RPMI8226 (cell line): ENCODE measurements around the gene UBE2U.

Source experiments
- DNase-seq: peaks from one replicate; pipeline ENCODE4 v3.0.0-alpha.2; 2015

Gene UBE2U

GRCh38 chr1:64203420-64203819 is at the start of gene UBE2U:
Gene UBE2U (plus strand): TSS chr1:64203623. CDS start chr1:64204051, 428 bp downstream.
- DNase-seq, result no peak

GRCh38 chr1:64155278-64155677 is 48.1 kb upstream of the UBE2U start:
- no peak for DNase-seq

- no peak for DNase-seq
These were observed 42.0 kb upstream of the UBE2U start for GRCh38 chr1:64161357-64161941.

GRCh38 chr1:64162151-64162550 is 41.3 kb upstream of the UBE2U start:
- no peak for DNase-seq

GRCh38 chr1:64162804-64163203 is 40.6 kb upstream of the UBE2U start:
- DNase-seq, result no peak

- no peak for DNase-seq
These were observed 40.0 kb upstream of the UBE2U start for GRCh38 chr1:64163431-64163830.

GRCh38 chr1:64163970-64164369 is 39.5 kb upstream of the UBE2U start:
- DNase-seq, result no peak

GRCh38 chr1:64166629-64167028 is 36.8 kb upstream of the UBE2U start:
- DNase-seq, result no peak

- no peak for DNase-seq
These were observed 36.2 kb upstream of the UBE2U start for GRCh38 chr1:64167176-64167575.

- no peak for DNase-seq
These were observed 32.2 kb upstream of the UBE2U start for GRCh38 chr1:64171246-64171645.

GRCh38 chr1:64171797-64172281 is 31.6 kb upstream of the UBE2U start:
- DNase-seq, result peak; percentile 37

GRCh38 chr1:64172458-64172983 is 30.9 kb upstream of the UBE2U start:
- peak; percentile 43 for DNase-seq

- no peak for DNase-seq
These were observed 30.0 kb upstream of the UBE2U start for GRCh38 chr1:64173336-64173940.

GRCh38 chr1:64175639-64176038 is 27.8 kb upstream of the UBE2U start:
- DNase-seq, result no peak

GRCh38 chr1:64176659-64177058 is 26.8 kb upstream of the UBE2U start:
- no peak for DNase-seq

GRCh38 chr1:64179588-64179987 is 23.8 kb upstream of the UBE2U start:
- DNase-seq, result no peak

- DNase-seq, result no peak
These were observed 21.2 kb upstream of the UBE2U start for GRCh38 chr1:64182207-64182606.

- peak; percentile 44 for DNase-seq
These were observed 19.9 kb upstream of the UBE2U start for GRCh38 chr1:64183395-64184002.

GRCh38 chr1:64184003-64184440 is 19.4 kb upstream of the UBE2U start:
- DNase-seq, result no peak

GRCh38 chr1:64186138-64186897 is 17.1 kb upstream of the UBE2U start:
- DNase-seq, result no peak

- DNase-seq, result no peak
These were observed 16.5 kb upstream of the UBE2U start for GRCh38 chr1:64186898-64187280.

GRCh38 chr1:64187646-64188045 is 15.8 kb upstream of the UBE2U start:
- no peak for DNase-seq

- DNase-seq, result no peak
These were observed 11.1 kb upstream of the UBE2U start for GRCh38 chr1:64192290-64192689.
